H54 (cell line): ENCODE data around the gene DMAC2.

ENCODE experiments used
- DNase-seq: peaks from one replicate; pipeline ENCODE4 v3.0.0; 2011; ENCODE audit warnings: low spot score, mixed read lengths; ENCODE audit not compliant: insufficient read length
- FAIRE-seq: peaks from 3 replicates; lab custom pipeline; 2011; peaks lifted over from hg19 to GRCh38; lab: Jason Lieb, UNC
- POLR2A ChIP-seq: IDR thresholded peaks from 2 replicates; pipeline ENCODE4 v1.6.1; 2011; ENCODE audit warnings: low read depth, mild to moderate bottlenecking, low read length

The DMAC2 gene

GRCh38 chr19:41434450-41434849, 5.3 kb downstream of the DMAC2 start:
- DNase-seq (no peak), FAIRE-seq (no peak)
- TF ChIP-seq POLR2A = no peak

- no peak for DNase-seq
- no peak for TF ChIP-seq POLR2A
- no peak for FAIRE-seq
Measured at GRCh38 chr19:41433171-41433570, 6.5 kb downstream of the DMAC2 start.

GRCh38 chr19:41431426-41432386, 8.0 kb downstream of the DMAC2 start:
- DNase-seq (no peak), FAIRE-seq (no peak)
- TF ChIP-seq POLR2A = no peak

DNA sequence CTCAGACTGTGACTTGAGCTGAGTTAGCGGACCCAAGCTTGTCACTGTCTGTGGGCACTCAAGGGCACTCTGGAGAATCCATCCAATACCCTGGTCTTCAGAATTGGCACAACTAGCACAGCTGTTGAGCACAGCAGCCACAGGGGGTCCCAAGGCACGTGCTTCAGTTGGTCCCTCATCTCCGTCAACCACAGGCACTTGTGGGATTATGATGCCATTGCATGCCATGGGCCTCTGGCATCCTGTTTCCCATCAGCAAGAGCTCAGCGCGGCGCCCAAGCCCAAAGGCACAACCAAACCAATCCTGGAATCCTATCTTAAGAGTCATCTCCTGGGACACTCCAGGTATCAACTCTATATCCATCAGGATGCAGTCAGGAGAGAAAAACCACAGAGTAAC, 8.8 kb downstream of the DMAC2 start:
- DNase-seq (no peak), FAIRE-seq (no peak)
- no peak for TF ChIP-seq POLR2A

DNA sequence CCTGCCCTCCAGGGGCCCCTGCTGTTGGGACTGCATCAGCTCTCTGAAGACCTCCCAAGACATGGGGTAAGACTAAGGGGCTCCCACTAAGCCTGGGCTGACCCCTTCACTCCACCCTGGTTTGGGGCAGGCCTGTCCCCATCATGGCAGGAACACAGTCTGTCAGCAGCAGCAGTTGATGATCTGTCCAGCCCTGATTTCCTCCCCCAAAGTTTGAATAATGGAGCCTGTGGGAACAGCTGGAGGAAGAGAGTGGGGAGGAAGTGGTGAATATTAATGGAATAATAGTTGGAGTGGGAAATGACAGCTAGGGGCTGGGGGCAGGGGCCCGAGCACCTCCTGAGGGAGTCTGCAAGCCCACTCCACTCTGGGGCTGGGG, 11.2 kb downstream of the DMAC2 start:
- DNase-seq = no peak
- no peak for FAIRE-seq
- TF ChIP-seq POLR2A = no peak

- no peak for TF ChIP-seq POLR2A
- no peak for DNase-seq
- FAIRE-seq = no peak
Measured at GRCh38 chr19:41427647-41428480, 11.8 kb downstream of the DMAC2 start.

DNA sequence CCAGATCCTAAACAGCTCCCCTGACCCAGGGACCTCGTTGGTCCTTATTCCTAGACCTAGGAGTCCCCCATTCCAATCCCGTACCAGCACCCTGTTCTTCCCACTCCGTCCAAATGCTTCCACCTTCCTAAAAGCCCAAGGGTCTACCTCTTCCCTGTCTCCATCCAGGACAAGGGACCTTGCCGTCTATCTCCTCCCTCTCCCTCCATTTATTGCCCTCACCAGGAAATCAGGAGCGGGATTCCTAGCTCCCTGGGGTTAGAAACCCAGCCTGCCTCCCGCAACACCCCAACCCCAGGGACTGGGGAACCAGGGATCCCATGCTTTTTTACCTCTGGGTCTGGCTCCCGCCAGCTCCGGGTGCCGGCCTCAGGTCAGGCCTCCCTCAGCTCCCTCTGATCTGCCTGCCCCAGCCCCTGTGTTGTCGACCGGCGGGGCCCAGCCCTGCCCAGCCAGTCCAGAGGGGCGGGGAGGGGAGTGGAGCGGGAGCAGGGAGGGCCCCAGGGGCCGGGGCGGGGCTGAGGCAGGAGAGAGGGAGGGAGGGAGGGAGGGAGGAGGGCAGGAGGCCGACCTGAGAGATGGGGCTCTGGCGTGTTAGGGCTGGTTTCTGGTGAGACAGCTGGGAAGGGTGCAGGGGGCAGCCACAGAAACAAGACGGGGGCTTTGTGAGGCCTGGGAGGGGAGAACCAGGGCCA, 12.6 kb downstream of the DMAC2 start, which contains the start of gene B3GNT8:
TSS of gene B3GNT8 (minus strand) at position 423 of the 695 bp plus-strand sequence. CDS start 596 bp downstream, outside the sequence.
- FAIRE-seq = no peak
- TF ChIP-seq POLR2A = no peak
- no peak for DNase-seq

GRCh38 chr19:41426116-41426841, 13.4 kb downstream of the DMAC2 start:
- DNase-seq = no peak
- no peak for FAIRE-seq

DNA sequence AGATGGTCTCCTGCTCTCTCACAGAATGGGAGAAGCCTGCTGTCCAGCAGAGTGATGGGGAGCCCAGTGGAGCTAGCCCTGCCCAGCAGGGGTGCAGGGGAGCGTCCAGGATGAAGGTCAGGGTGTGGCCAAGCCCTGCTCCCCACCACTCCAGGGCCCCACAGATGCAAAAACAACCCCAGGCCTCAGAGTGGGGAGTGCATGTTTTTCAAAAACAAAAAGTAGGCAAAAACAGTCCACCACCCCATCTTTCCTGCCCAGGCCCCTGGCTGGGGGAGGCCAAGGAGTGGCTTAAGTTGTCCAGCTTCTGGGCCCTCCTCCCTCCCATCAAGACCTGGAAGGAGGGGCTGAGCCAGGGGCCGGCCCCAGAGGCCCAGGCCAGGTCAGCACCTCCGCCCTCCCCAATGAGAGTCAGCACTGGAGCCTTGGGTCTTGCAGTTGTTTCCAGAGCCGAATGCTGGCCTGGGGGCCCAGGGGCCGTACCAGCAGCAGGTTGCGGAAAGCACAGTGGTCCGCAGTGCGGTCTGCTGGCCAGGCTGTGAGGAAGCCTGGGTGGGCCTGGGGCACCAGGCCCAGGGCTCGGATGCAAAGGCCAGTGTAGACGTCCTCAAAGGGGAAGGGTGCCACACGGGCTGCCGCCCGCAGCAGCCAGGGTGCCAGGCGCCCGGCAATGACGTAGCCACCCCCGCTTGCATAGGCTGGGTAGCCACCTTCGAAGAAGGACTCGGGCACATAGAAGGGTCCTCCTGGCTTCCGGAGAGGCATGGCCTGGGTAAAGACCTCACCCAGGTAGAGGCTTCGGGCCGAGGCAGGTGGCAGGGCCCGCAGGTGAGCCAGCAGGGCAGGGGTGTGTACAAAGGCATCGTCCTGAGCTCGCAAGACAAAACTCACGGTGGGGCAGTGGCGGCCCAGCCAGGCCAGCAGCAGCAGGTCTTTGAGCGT, 14.3 kb downstream of the DMAC2 start:
- no peak for TF ChIP-seq POLR2A
- DNase-seq = no peak
- no peak for FAIRE-seq

More at GRCh38 chr19:41426116-41426841, 13.4 kb downstream of the DMAC2 start:
- TF ChIP-seq POLR2A = no peak

DNA sequence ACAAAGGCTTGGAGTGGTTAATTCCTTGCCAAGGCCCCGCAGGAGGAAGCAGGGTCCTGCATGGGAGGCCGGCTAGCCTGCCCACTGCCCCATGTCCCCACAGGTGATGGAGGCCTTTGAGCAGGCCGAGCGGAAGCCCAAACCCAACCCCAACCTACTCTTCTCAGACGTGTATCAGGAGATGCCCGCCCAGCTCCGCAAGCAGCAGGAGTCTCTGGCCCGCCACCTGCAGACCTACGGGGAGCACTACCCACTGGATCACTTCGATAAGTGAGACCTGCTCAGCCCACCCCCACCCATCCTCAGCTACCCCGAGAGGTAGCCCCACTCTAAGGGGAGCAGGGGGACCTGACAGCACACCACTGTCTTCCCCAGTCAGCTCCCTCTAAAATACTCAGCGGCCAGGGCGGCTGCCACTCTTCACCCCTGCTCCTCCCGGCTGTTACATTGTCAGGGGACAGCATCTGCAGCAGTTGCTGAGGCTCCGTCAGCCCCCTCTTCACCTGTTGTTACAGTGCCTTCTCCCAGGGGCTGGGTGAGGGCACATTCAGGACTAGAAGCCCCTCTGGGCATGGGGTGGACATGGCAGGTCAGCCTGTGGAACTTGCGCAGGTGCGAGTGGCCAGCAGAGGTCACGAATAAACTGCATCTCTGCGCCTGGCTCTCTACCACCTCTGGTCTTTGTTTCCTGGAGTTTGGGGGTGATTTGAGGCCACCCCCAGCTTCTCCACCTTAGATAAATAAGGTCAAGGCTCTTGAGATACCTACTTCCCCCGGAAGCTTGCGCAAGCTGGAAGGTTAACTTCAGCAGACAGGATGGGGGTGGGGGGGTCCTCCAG, 15.2 kb downstream of the DMAC2 start:
- DNase-seq = no peak
- no peak for TF ChIP-seq POLR2A
- FAIRE-seq = no peak

DNA sequence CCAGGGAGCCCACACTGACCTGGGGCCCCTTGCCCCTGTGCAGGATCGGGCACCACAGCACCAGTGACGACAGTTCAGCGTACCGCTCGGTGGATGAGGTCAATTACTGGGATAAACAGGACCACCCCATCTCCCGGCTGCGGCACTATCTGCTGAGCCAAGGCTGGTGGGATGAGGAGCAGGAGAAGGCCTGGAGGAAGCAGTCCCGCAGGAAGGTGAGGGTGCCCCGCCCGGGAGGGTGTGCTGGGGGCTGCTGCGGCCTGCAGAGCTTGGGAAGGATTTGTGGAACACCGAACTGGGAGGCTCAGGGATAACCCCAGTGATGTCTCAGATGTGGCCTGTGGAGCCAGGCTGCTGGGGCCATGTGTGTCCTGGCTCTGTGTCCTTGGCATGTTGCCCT, 16.8 kb downstream of the DMAC2 start:
- TF ChIP-seq POLR2A = no peak
- FAIRE-seq (no peak), DNase-seq (no peak)
